ENCODE data around the gene WDR93. TPM values are rescaled to one million over a fixed set of nuclear protein-coding genes. Genes with fewer than 3 reads are reported as not detected.
"Not testable (repeated sequence)": the region's sequence is repeated elsewhere in the genome, so short reads cannot be mapped to it uniquely, and the experiment has no call there.

The WDR93 gene
- total RNA-seq, 1 donor = not detected

GRCh38 chr15:89669309-89669865 lies 21.2 kb upstream of the WDR93 start:
- H3K4me3 ChIP-seq (ENCODE audit: low read length) = no peak overlapping the region

GRCh38 chr15:89669941-89670340 lies 20.7 kb upstream of the WDR93 start:
- Histone ChIP-seq H3K9me3 (ENCODE audit: low read depth, low read length) (no peaks in the 10 kb centered on the region), H3K27me3 (ENCODE audit: insufficient read depth, low read length) (peaks cover 3% of the 10 kb centered on the region), H3K4me1 (ENCODE audit: insufficient read depth, low read length) (no peaks in the 10 kb centered on the region), H3K4me3 (ENCODE audit: low read length) (no peak overlapping the region)

More at GRCh38 chr15:89669309-89669865, 21.2 kb upstream of the WDR93 start:
- H3K9me3 ChIP-seq (ENCODE audit: low read depth, low read length) = no peaks in the 10 kb centered on the region
- H3K4me1 ChIP-seq (ENCODE audit: insufficient read depth, low read length) = no peaks in the 10 kb centered on the region
- peaks cover 8% of the 10 kb centered on the region for H3K27me3 ChIP-seq (ENCODE audit: insufficient read depth, low read length)

GRCh38 chr15:89670971-89671560 lies 19.5 kb upstream of the WDR93 start:
- Histone ChIP-seq H3K4me1 (ENCODE audit: insufficient read depth, low read length) (no peaks in the 10 kb centered on the region), H3K9me3 (ENCODE audit: low read depth, low read length) (no peaks in the 10 kb centered on the region), H3K27me3 (ENCODE audit: insufficient read depth, low read length) (no peaks in the 10 kb centered on the region), H3K4me3 (ENCODE audit: low read length) (no peak overlapping the region)

- Histone ChIP-seq H3K9me3 (ENCODE audit: low read depth, low read length) (no peaks in the 10 kb centered on the region), H3K27me3 (ENCODE audit: insufficient read depth, low read length) (no peaks in the 10 kb centered on the region), H3K4me3 (ENCODE audit: low read length) (no peak overlapping the region), H3K4me1 (ENCODE audit: insufficient read depth, low read length) (no peaks in the 10 kb centered on the region)
Observed at GRCh38 chr15:89671687-89672086, 18.9 kb upstream of the WDR93 start.

GRCh38 chr15:89672221-89673164 lies 18.1 kb upstream of the WDR93 start:
- H3K9me3 ChIP-seq (ENCODE audit: low read depth, low read length) = no peaks in the 10 kb centered on the region
- H3K27me3 ChIP-seq (ENCODE audit: insufficient read depth, low read length) = no peaks in the 10 kb centered on the region
- H3K4me3 ChIP-seq (ENCODE audit: low read length) = no peak overlapping the region
- H3K4me1 ChIP-seq (ENCODE audit: insufficient read depth, low read length) = no peaks in the 10 kb centered on the region

GRCh38 chr15:89673165-89673512 lies 17.5 kb upstream of the WDR93 start:
- no peaks in the 10 kb centered on the region for H3K27me3 ChIP-seq (ENCODE audit: insufficient read depth, low read length)
- H3K9me3 ChIP-seq (ENCODE audit: low read depth, low read length) = no peaks in the 10 kb centered on the region
- H3K4me3 ChIP-seq (ENCODE audit: low read length) = no peak overlapping the region
- H3K4me1 ChIP-seq (ENCODE audit: insufficient read depth, low read length) = no peaks in the 10 kb centered on the region

- no peaks in the 10 kb centered on the region for H3K9me3 ChIP-seq (ENCODE audit: low read depth, low read length)
- no peaks in the 10 kb centered on the region for H3K27me3 ChIP-seq (ENCODE audit: insufficient read depth, low read length)
Observed at GRCh38 chr15:89674526-89674925, 16.1 kb upstream of the WDR93 start.

GRCh38 chr15:89675606-89676005 lies 15.0 kb upstream of the WDR93 start:
- no peaks in the 10 kb centered on the region for H3K4me1 ChIP-seq (ENCODE audit: insufficient read depth, low read length)
- H3K4me3 ChIP-seq (ENCODE audit: low read length) = no peak overlapping the region
- H3K27me3 ChIP-seq (ENCODE audit: insufficient read depth, low read length) = no peaks in the 10 kb centered on the region
- H3K9me3 ChIP-seq (ENCODE audit: low read depth, low read length) = no peaks in the 10 kb centered on the region

More at GRCh38 chr15:89674526-89674925, 16.1 kb upstream of the WDR93 start:
- Histone ChIP-seq H3K4me3 (ENCODE audit: low read length) (no peak overlapping the region), H3K4me1 (ENCODE audit: insufficient read depth, low read length) (no peaks in the 10 kb centered on the region)

- Histone ChIP-seq H3K4me3 (ENCODE audit: low read length) (no peak overlapping the region), H3K4me1 (ENCODE audit: insufficient read depth, low read length) (no peaks in the 10 kb centered on the region), H3K9me3 (ENCODE audit: low read depth, low read length) (no peaks in the 10 kb centered on the region)
Observed at GRCh38 chr15:89677381-89677780, 13.2 kb upstream of the WDR93 start.

GRCh38 chr15:89679212-89679611 lies 11.4 kb upstream of the WDR93 start, which contains the start of gene PLIN1:
Gene PLIN1, minus strand, starts transcription at chr15:89679367. Its CDS starts 1,878 bp downstream, at chr15:89677489.
- Histone ChIP-seq H3K27me3 (ENCODE audit: insufficient read depth, low read length) (no peaks in the 10 kb centered on the region), H3K9me3 (ENCODE audit: low read depth, low read length) (no peaks in the 10 kb centered on the region), H3K4me1 (ENCODE audit: insufficient read depth, low read length) (no peaks in the 10 kb centered on the region), H3K4me3 (ENCODE audit: low read length) (no peak within 1 kb of the TSS)

More at GRCh38 chr15:89677381-89677780, 13.2 kb upstream of the WDR93 start:
- H3K27me3 ChIP-seq (ENCODE audit: insufficient read depth, low read length) = no peaks in the 10 kb centered on the region

GRCh38 chr15:89680282-89680873 lies 10.2 kb upstream of the WDR93 start:
- no peaks in the 10 kb centered on the region for H3K9me3 ChIP-seq (ENCODE audit: low read depth, low read length)
- no peak overlapping the region for H3K4me3 ChIP-seq (ENCODE audit: low read length)
- no peaks in the 10 kb centered on the region for H3K4me1 ChIP-seq (ENCODE audit: insufficient read depth, low read length)
- H3K27me3 ChIP-seq (ENCODE audit: insufficient read depth, low read length) = no peaks in the 10 kb centered on the region

GRCh38 chr15:89681146-89681545 lies 9.5 kb upstream of the WDR93 start:
- H3K9me3 ChIP-seq (ENCODE audit: low read depth, low read length) = no peaks in the 10 kb centered on the region
- H3K27me3 ChIP-seq (ENCODE audit: insufficient read depth, low read length) = no peaks in the 10 kb centered on the region
- no peaks in the 10 kb centered on the region for H3K4me1 ChIP-seq (ENCODE audit: insufficient read depth, low read length)

GRCh38 chr15:89685995-89686394 lies 4.6 kb upstream of the WDR93 start:
- Histone ChIP-seq H3K4me1 (ENCODE audit: insufficient read depth, low read length) (peaks cover 9% of the 10 kb centered on the region), H3K27me3 (ENCODE audit: insufficient read depth, low read length) (no peaks in the 10 kb centered on the region), H3K9me3 (ENCODE audit: low read depth, low read length) (no peaks in the 10 kb centered on the region), H3K4me3 (ENCODE audit: low read length) (no peak overlapping the region)

More at GRCh38 chr15:89681146-89681545, 9.5 kb upstream of the WDR93 start:
- no peak overlapping the region for H3K4me3 ChIP-seq (ENCODE audit: low read length)

- Histone ChIP-seq H3K4me3 (ENCODE audit: low read length) (no peak overlapping the region), H3K4me1 (ENCODE audit: insufficient read depth, low read length) (peaks cover 11% of the 10 kb centered on the region), H3K9me3 (ENCODE audit: low read depth, low read length) (no peaks in the 10 kb centered on the region), H3K27me3 (ENCODE audit: insufficient read depth, low read length) (no peaks in the 10 kb centered on the region)
Observed at GRCh38 chr15:89686522-89686921, 4.1 kb upstream of the WDR93 start.

GRCh38 chr15:89689930-89690275 lies 708 bp upstream of the WDR93 start:
- Histone ChIP-seq H3K4me3 (ENCODE audit: low read length) (peak overlapping the region; percentile 76), H3K4me1 (ENCODE audit: insufficient read depth, low read length) (peaks cover 11% of the 10 kb centered on the region)
- H3K9me3 ChIP-seq (ENCODE audit: low read depth, low read length); H3K27me3 ChIP-seq (ENCODE audit: insufficient read depth, low read length): not testable (repeated sequence)

All from mononuclear cell (primary cell).